Calu3 (cell line): Measurements from ENCODE around the gene CELA2A. TPM values are rescaled to one million over a fixed set of nuclear protein-coding genes. Genes with fewer than 3 reads are reported as not detected.
"Not testable (repeated sequence)": the region's sequence is repeated elsewhere in the genome, so short reads cannot be mapped to it uniquely, and the experiment has no call there.

Source experiments
- BruUV-seq: library from RNA; stranded (reverse); fragments of 400-500 nt; replicated peaks from 2 replicates; lab custom pipeline; 2021; lab: Mats Ljungman, UMichigan
- CTCF ChIA-PET: fragments of 300-600 bp; sonication (Branson Sonifier 250); formaldehyde crosslinking; loops from one replicate; lab custom pipeline; 2022; ENCODE audit warnings: antibody characterized with exemption; lab: Charles Lee
- DNase-seq: peaks from one replicate; pipeline ENCODE4 v3.0.0; 2022
- H3K27ac Mint-ChIP-seq: one replicate; pipeline ENCODE4 v1.8.0; 2022; ENCODE audit warnings: mixed read lengths; ENCODE audit not compliant: unreplicated experiment
- H3K27me3 Mint-ChIP-seq: one replicate; pipeline ENCODE4 v1.8.0; 2022; ENCODE audit warnings: mixed read lengths; ENCODE audit not compliant: unreplicated experiment
- H3K36me3 Mint-ChIP-seq: one replicate; pipeline ENCODE4 v1.8.0; 2022; ENCODE audit warnings: mild to moderate bottlenecking, moderate library complexity, mixed read lengths; ENCODE audit not compliant: insufficient read depth, unreplicated experiment
- H3K4me1 Mint-ChIP-seq: one replicate; pipeline ENCODE4 v1.8.0; 2022; ENCODE audit warnings: mild to moderate bottlenecking, low read depth, mixed read lengths; ENCODE audit not compliant: unreplicated experiment
- H3K4me3 Mint-ChIP-seq: one replicate; pipeline ENCODE4 v1.8.0; 2022; ENCODE audit warnings: mild to moderate bottlenecking, low read depth, moderate library complexity, mixed read lengths; ENCODE audit not compliant: unreplicated experiment
- H3K9me3 Mint-ChIP-seq: one replicate; pipeline ENCODE4 v1.8.0; 2022; ENCODE audit warnings: low read depth, mixed read lengths; ENCODE audit not compliant: unreplicated experiment
- CTCF ChIP-seq: fragments of 200-600 bp; IDR thresholded peaks from one replicate; pipeline ENCODE4 v1.8.0; 2022; ENCODE audit warnings: antibody characterized with exemption; ENCODE audit not compliant: unreplicated experiment
- intact Hi-C: fragments of 100-400 bp; cut with micrococcal nuclease; formaldehyde crosslinking; loops from one replicate; pipeline ENCODE4 v1.10.0; 2022; ENCODE audit not compliant: unreplicated experiment
- total RNA-seq: library from RNA; stranded (reverse); gene quantifications from 2 replicates; pipeline ENCODE4 v1.2.3, GENCODE V29; 2022

The CELA2A gene
- total RNA-seq, 1 experiment from 2014 or later: not detected

GRCh38 chr1:15513192-15513591, 56.7 kb downstream of the CELA2A start:
- no peak for TF ChIP-seq CTCF
- Mint-ChIP-seq H3K4me3 (no peak overlapping the region), H3K27me3 (no peaks in the 10 kb centered on the region), H3K36me3 (no peaks in the 10 kb centered on the region), H3K9me3 (no peaks in the 10 kb centered on the region), H3K27ac (no peak overlapping the region), H3K4me1 (peaks cover 7% of the 10 kb centered on the region)
- CTCF ChIA-PET: no interaction called here
- intact Hi-C loops: no loop called here
- no TSS peak for BruUV-seq
- DNase-seq: no peak

GRCh38 chr1:15513919-15514318, 57.4 kb downstream of the CELA2A start:
- CTCF ChIA-PET: no interaction called here
- Mint-ChIP-seq H3K9me3 (no peaks in the 10 kb centered on the region), H3K36me3 (no peaks in the 10 kb centered on the region), H3K4me3 (no peak overlapping the region), H3K27ac (no peak overlapping the region), H3K4me1 (peaks cover 7% of the 10 kb centered on the region), H3K27me3 (no peaks in the 10 kb centered on the region)
- TF ChIP-seq CTCF: no peak
- no peak for DNase-seq
- intact Hi-C loops: no loop called here
- no TSS peak for BruUV-seq

- DNase-seq, H3K27me3 Mint-ChIP-seq, H3K9me3 Mint-ChIP-seq, intact Hi-C loops, H3K4me3 Mint-ChIP-seq, H3K36me3 Mint-ChIP-seq, H3K27ac Mint-ChIP-seq, BruUV-seq, H3K4me1 Mint-ChIP-seq, CTCF ChIA-PET: not testable (repeated sequence)
Measured at GRCh38 chr1:15514557-15514956, 58.0 kb downstream of the CELA2A start.

- DNase-seq: no peak
- TF ChIP-seq CTCF: no peak
- BruUV-seq: no TSS peak
- no peaks in the 10 kb centered on the region for H3K9me3 Mint-ChIP-seq
- CTCF ChIA-PET: no interaction called here
- H3K27me3 Mint-ChIP-seq: no peaks in the 10 kb centered on the region
- peaks cover 5% of the 10 kb centered on the region for H3K36me3 Mint-ChIP-seq
- no peak overlapping the region for H3K27ac Mint-ChIP-seq
- no peak overlapping the region for H3K4me3 Mint-ChIP-seq
- intact Hi-C loops: no loop called here
- H3K4me1 Mint-ChIP-seq: peaks cover 7% of the 10 kb centered on the region
Measured at GRCh38 chr1:15515022-15515663, 58.6 kb downstream of the CELA2A start.

GRCh38 chr1:15519625-15520024, 63.1 kb downstream of the CELA2A start:
- DNase-seq: no peak
- H3K27me3 Mint-ChIP-seq: no peaks in the 10 kb centered on the region
- intact Hi-C loops: no loop called here
- CTCF ChIA-PET: no interaction called here
- H3K36me3 Mint-ChIP-seq: peaks cover 22% of the 10 kb centered on the region
- no TSS peak for BruUV-seq
- H3K4me3 Mint-ChIP-seq: no peak overlapping the region
- H3K9me3 Mint-ChIP-seq: no peaks in the 10 kb centered on the region
- no peak overlapping the region for H3K27ac Mint-ChIP-seq
- peaks cover 11% of the 10 kb centered on the region for H3K4me1 Mint-ChIP-seq
- no peak for TF ChIP-seq CTCF

GRCh38 chr1:15521206-15521906, 64.8 kb downstream of the CELA2A start:
- H3K27ac Mint-ChIP-seq, BruUV-seq, DNase-seq, CTCF ChIA-PET, H3K9me3 Mint-ChIP-seq, H3K27me3 Mint-ChIP-seq, H3K4me3 Mint-ChIP-seq, intact Hi-C loops: not testable (repeated sequence)
- Mint-ChIP-seq H3K36me3 (peaks cover 39% of the 10 kb centered on the region), H3K4me1 (peaks cover 11% of the 10 kb centered on the region)
